Adrenal gland (tissue), 5 donors: ENCODE data around the gene ASF1A.

Source experiments
- CTCF ChIP-seq, 6 experiments: fragments of 450-650 bp in 4 of 6; fragments of 200-600 bp in 2 of 6; sonication (generic) in 1 of 6; IDR thresholded peaks; 1 replicate in 5 of 6; 2 replicates in 1 of 6; pipeline versions ENCODE4 v1.5.1 to v1.8.0; 2016 to 2021; ENCODE audit warnings: antibody characterized with exemption in 6 of 6, mild to moderate bottlenecking in 2 of 6, moderate library complexity in 1 of 6
- POLR2A ChIP-seq, 2 donors: fragments of 450-650 bp; IDR thresholded peaks; one replicate each; pipeline ENCODE4 v1.6.1; 2017; ENCODE audit warnings: antibody characterized with exemption in 2 of 2, mild to moderate bottlenecking in 2 of 2, moderate library complexity in 1 of 2
- donor health status: DM: no; HTN: no; CAD: no.

GRCh38 chr6:118892355-118892991 lies 1.5 kb upstream of the ASF1A start:
- TF ChIP-seq CTCF (IDR thresholded peaks at IDR 0.05): no peak
- TF ChIP-seq POLR2A (IDR thresholded peaks at IDR 0.05): no peak
